ENCODE results near the gene VIPR1. TPM values are rescaled to one million over a fixed set of nuclear protein-coding genes. Genes with fewer than 3 reads are reported as not detected.
"Not testable (repeated sequence)": the region's sequence is repeated elsewhere in the genome, so short reads cannot be mapped to it uniquely, and the experiment has no call there.

VIPR1 gene
- total and polyA plus RNA-seq, 7 donors, result 2.6 to 50.6 (median 9.6) TPM

DNA sequence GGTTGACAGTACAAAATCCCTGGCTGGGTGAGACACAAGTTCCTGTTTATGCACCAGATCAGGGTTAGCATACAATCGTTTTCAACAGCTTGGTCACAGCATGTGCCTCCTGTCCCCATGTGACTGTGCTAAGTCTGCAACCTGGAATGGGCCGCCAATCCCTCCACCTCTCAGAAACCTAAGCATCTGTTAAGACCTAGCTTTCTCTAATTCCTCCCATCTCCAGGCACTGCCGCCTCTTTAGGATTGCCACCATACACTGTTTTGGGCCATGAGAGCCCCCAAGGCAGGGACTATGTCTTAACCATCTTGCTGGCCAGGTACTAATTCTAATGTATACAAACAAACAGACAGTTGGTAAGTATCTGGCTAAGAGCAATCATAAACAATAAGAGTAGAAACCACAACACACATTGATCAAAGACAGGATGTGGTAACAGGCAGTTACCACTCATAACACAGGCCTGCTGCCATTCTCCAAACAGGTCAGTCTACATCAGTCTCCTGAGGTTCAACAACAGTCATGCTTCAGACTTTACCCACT is 53.7 kb downstream of the VIPR1 start:
- Histone ChIP-seq H3K4me3 (no peak overlapping the region), H3K4me1 (no peaks in the 10 kb centered on the region), H3K36me3 (peaks cover 37 to 97% (median 49%) of the 10 kb centered on the region in 4 donors), H3K27ac (no peak overlapping the region), H3K9me3 (no peaks in the 10 kb centered on the region), H3K27me3 (no peaks in the 10 kb centered on the region)
- WGBS, 2 donors, result 58 to 74% methylated on average over 3 of the region's 3 CpGs
- TF ChIP-seq, protein P1, sequence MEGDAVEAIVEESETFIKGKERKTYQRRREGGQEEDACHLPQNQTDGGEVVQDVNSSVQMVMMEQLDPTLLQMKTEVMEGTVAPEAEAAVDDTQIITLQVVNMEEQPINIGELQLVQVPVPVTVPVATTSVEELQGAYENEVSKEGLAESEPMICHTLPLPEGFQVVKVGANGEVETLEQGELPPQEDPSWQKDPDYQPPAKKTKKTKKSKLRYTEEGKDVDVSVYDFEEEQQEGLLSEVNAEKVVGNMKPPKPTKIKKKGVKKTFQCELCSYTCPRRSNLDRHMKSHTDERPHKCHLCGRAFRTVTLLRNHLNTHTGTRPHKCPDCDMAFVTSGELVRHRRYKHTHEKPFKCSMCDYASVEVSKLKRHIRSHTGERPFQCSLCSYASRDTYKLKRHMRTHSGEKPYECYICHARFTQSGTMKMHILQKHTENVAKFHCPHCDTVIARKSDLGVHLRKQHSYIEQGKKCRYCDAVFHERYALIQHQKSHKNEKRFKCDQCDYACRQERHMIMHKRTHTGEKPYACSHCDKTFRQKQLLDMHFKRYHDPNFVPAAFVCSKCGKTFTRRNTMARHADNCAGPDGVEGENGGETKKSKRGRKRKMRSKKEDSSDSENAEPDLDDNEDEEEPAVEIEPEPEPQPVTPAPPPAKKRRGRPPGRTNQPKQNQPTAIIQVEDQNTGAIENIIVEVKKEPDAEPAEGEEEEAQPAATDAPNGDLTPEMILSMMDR (IDR thresholded peaks at IDR 0.05), result no peak
- TF ChIP-seq EP300 (IDR thresholded peaks at IDR 0.05) (no peak), POLR2A (IDR thresholded peaks at IDR 0.05) (no peak), POLR2AphosphoS5 (IDR thresholded peaks at IDR 0.05) (no peak)
- intact Hi-C loops (cut with DNase I), result no loop called here
- DNase-seq, result no peak

DNA sequence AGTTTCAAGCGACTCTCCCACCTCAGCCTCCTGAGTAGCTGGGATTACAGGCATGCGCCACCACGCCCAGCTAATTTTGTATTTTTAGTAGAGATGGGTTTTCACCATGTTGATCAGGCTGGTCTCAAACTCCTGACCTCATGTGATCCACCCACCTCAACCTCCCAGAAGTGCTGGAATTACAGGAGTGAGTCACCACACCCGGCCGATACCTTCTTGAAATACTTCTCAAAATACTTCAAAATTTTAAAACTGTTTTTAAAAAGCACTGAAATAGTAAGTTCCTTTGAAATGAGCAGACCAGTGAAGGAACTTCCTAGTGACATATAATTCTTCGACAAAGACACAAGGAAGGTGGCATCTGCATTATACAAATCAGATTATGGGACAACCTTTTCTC is 54.4 kb downstream of the VIPR1 start:
- intact Hi-C loops (cut with DNase I); H3K4me1 ChIP-seq; DNase-seq; H3K27ac ChIP-seq; H3K27me3 ChIP-seq; H3K9me3 ChIP-seq; H3K4me3 ChIP-seq: not testable (repeated sequence)
- WGBS, 2 donors, result 92 to 95% methylated on average over 6 of the region's 6 CpGs
- H3K36me3 ChIP-seq, result peaks cover 37 to 98% (median 47%) of the 10 kb centered on the region in 4 donors

DNA sequence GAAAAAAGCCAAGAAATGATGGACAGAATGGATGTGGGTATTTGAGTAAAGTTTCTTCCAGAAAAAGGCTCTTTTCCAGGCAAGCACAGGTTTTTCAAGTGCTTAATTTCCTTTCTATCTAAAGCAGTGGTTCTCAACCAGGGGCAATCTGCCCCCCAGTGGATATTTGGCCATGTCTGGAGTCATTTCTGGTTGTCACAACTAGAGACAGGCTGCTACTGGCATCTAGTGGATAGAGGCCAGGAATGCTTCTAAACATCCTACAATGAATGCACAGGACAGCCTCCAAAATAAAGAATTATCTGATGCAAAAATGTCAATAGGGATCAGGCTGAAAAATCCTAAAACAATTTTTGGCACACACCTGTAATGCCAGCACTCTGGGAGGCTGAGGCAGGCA is 55.4 kb downstream of the VIPR1 start:
- H3K27me3 ChIP-seq, result no peaks in the 10 kb centered on the region
- no peaks in the 10 kb centered on the region for H3K9me3 ChIP-seq
- no peak overlapping the region for H3K27ac ChIP-seq
- H3K4me1 ChIP-seq, result no peaks in the 10 kb centered on the region
- peaks cover 37 to 98% (median 47%) of the 10 kb centered on the region in 4 donors for H3K36me3 ChIP-seq
- DNase-seq, result no peak
- no peak overlapping the region for H3K4me3 ChIP-seq
- TF ChIP-seq POLR2AphosphoS5 (IDR thresholded peaks at IDR 0.05), result no peak
- TF ChIP-seq POLR2A (IDR thresholded peaks at IDR 0.05), result no peak
- TF ChIP-seq, protein P1 (IDR thresholded peaks at IDR 0.05), result no peak
- TF ChIP-seq EP300 (IDR thresholded peaks at IDR 0.05), result no peak
- intact Hi-C loops (cut with DNase I), result no loop called here

DNA sequence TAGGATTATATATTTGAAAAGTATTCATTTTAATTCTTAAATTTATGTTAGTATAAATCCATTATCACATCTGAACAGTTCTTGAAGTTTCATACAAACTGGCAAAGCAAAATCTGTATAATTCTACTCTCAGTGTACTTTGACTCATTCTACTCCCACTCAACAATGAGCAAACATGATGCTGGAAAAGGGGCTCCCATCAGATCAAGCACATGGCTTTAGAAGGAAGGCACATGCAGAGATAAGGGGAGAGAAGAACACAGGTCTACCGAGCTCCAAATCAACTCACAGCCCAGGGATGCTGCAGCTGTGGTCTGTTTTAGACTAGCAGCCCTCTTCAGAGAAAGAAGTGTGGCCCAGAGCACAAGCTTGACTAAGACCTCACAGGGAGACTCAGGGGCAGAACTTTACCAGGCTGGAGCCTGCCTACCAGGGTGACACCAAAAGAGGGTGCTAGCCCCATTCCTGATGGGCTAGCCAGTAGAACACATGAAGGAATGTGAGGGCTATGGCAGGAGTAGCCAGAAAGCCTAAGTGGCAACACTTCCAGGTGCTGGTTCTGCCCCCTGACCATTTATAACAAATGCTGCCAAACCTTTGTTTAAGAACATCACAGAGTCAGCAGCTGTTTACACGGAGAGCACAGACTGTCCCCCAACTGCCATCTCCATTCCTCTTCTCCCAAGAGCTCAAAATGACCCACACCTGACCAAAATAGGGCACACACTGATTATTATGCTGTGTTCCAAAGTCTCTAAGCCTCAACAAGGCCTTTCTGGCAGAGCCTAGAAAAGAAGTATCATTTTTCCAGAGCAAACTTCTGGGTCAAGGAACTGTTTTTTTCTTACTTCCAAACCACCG is 59.8 kb downstream of the VIPR1 start:
- intact Hi-C loops (cut with DNase I), result no loop called here
- 68 to 80% methylated on average over 3 of the region's 3 CpGs for WGBS, 2 donors
- Histone ChIP-seq H3K4me3 (no peak overlapping the region), H3K9me3 (peaks cover 0 to under 1% (median 0%) of the 10 kb centered on the region in 4 donors), H3K27ac (no peak overlapping the region), H3K4me1 (no peaks in the 10 kb centered on the region), H3K36me3 (peaks cover 13 to 98% (median 46%) of the 10 kb centered on the region in 4 donors), H3K27me3 (no peaks in the 10 kb centered on the region)
- TF ChIP-seq POLR2A (IDR thresholded peaks at IDR 0.05), result no peak
- no peak for TF ChIP-seq POLR2AphosphoS5 (IDR thresholded peaks at IDR 0.05)
- TF ChIP-seq, protein P1 (IDR thresholded peaks at IDR 0.05), result no peak
- TF ChIP-seq EP300 (IDR thresholded peaks at IDR 0.05), result no peak
- no peak for DNase-seq

DNA sequence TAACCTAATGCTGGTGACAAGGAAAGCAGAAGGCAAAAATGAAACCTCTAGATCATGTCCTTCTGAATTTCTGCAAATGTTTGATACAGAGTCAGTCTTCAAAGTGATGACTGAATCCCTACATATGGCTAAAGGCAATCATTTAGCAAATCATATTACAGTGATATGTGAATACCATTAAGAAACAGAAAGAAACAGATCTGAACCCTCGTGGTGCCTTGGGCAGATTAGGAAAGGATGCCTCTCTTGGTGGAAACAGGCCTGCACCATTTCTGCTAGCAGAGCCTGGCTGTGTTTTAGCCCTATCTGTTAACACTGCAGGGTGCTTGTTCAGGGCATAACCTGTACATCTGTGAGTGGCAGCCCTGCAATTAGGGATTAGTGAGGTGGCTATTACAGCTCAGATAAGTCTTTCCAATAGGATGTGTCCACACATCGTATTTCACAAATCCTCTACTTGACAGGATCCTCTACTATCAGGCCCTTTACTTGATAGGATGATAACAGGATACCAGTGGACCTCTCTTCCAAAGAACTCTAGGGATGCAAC is 67.2 kb downstream of the VIPR1 start:
- Histone ChIP-seq H3K27me3 (no peaks in the 10 kb centered on the region), H3K4me3 (no peak overlapping the region), H3K36me3 (peaks cover 4 to 59% (median 21%) of the 10 kb centered on the region in 4 donors), H3K9me3 (peaks cover 0 to 3% (median 0%) of the 10 kb centered on the region in 4 donors), H3K4me1 (no peaks in the 10 kb centered on the region), H3K27ac (no peak overlapping the region)
- TF ChIP-seq POLR2A (IDR thresholded peaks at IDR 0.05) (no peak), POLR2AphosphoS5 (IDR thresholded peaks at IDR 0.05) (no peak)
- TF ChIP-seq, protein P1 (IDR thresholded peaks at IDR 0.05), result no peak
- no peak for DNase-seq
- WGBS, 2 donors, result 66 to 79% methylated on average over 2 of the region's 2 CpGs
- intact Hi-C loops (cut with DNase I), result no loop called here

All from sigmoid colon (tissue), 7 donors.